Glutamatergic neuron (in vitro differentiated cells): Measurements from ENCODE around the gene ARPC5. TPM values are rescaled to one million over a fixed set of nuclear protein-coding genes. Genes with fewer than 3 reads are reported as not detected.

Experiments
- DNase-seq: peaks from one replicate; pipeline ENCODE4 v3.0.0; 2022
- H3K27ac Mint-ChIP-seq: one replicate; pipeline ENCODE4 v1.8.0; 2020; ENCODE audit warnings: mild to moderate bottlenecking, mixed read lengths, inconsistent platforms; ENCODE audit not compliant: unreplicated experiment
- H3K27me3 Mint-ChIP-seq: one replicate; pipeline ENCODE4 v1.8.0; 2020; ENCODE audit warnings: mild to moderate bottlenecking, moderate library complexity, mixed read lengths, inconsistent platforms; ENCODE audit not compliant: unreplicated experiment
- H3K36me3 Mint-ChIP-seq: one replicate; pipeline ENCODE4 v1.8.0; 2020; ENCODE audit warnings: mild to moderate bottlenecking, mixed read lengths, inconsistent platforms; ENCODE audit not compliant: unreplicated experiment
- H3K4me1 Mint-ChIP-seq: one replicate; pipeline ENCODE4 v1.8.0; 2020; ENCODE audit warnings: mild to moderate bottlenecking, low read depth, mixed read lengths, inconsistent platforms; ENCODE audit not compliant: unreplicated experiment
- H3K4me3 Mint-ChIP-seq: one replicate; pipeline ENCODE4 v1.8.0; 2020; ENCODE audit warnings: mild to moderate bottlenecking, mixed read lengths, inconsistent platforms; ENCODE audit not compliant: unreplicated experiment
- H3K9me3 Mint-ChIP-seq: one replicate; pipeline ENCODE4 v1.8.0; 2020; ENCODE audit warnings: mild to moderate bottlenecking, moderate library complexity, mixed read lengths, inconsistent platforms; ENCODE audit not compliant: unreplicated experiment
- total RNA-seq: library from RNA; stranded (reverse); fragmentation: NEBNext Ultra II Directional; extraction: Animal tissue kit (Norgen Biotek cat#: 25700); gene quantifications from one replicate; pipeline ENCODE4 v1.2.1, GENCODE V29; 2021; ENCODE audit not compliant: unreplicated experiment
- TF ChIP-seq, protein P1 (sequence below): fragments of 200-600 bp; sonication (generic); IDR thresholded peaks from one replicate; pipeline ENCODE4 v1.5.0; 2021; ENCODE audit not compliant: partially characterized antibody, unreplicated experiment

Gene ARPC5
- total RNA-seq, 1 donor from 2014 or later = 92.0 TPM

DNA sequence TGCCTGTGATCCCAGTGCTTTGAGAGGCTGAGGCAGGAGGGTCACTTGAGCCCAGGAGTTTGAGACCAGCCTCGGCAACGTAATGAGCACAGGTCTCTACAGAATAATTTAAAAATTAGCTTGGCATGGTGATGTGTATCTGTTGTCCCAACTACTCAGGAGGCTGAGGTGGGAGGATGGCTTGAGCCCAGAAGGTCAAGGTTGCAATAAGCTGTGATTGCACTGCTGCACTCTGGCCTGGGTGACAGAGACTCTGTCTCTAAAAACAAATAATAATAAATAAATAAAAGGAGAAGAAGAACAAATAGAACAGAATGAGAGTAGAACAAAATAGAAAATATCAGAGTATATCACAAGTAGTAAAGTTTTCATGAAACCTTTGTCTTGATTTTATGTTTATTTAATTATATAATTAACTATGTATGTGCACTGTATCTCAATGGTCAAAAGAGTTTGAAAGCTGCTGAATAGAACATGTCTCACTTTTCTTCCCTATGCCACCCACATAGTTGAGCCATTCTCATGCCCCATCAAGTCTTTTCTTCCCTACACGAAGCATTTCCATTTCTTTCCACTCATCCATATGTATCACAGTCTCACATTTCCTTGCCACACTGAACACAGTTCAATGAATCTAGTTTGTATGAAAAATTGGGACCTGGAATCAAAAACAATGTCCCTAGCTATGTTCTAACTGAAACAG lies 40.5 kb upstream of the ARPC5 start:
- H3K27ac Mint-ChIP-seq = no peak overlapping the region
- no peak for DNase-seq
- H3K9me3 Mint-ChIP-seq = no peaks in the 10 kb centered on the region
- TF ChIP-seq, protein P1, sequence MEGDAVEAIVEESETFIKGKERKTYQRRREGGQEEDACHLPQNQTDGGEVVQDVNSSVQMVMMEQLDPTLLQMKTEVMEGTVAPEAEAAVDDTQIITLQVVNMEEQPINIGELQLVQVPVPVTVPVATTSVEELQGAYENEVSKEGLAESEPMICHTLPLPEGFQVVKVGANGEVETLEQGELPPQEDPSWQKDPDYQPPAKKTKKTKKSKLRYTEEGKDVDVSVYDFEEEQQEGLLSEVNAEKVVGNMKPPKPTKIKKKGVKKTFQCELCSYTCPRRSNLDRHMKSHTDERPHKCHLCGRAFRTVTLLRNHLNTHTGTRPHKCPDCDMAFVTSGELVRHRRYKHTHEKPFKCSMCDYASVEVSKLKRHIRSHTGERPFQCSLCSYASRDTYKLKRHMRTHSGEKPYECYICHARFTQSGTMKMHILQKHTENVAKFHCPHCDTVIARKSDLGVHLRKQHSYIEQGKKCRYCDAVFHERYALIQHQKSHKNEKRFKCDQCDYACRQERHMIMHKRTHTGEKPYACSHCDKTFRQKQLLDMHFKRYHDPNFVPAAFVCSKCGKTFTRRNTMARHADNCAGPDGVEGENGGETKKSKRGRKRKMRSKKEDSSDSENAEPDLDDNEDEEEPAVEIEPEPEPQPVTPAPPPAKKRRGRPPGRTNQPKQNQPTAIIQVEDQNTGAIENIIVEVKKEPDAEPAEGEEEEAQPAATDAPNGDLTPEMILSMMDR = no peak
- H3K4me1 Mint-ChIP-seq = no peaks in the 10 kb centered on the region
- no peak overlapping the region for H3K4me3 Mint-ChIP-seq
- H3K27me3 Mint-ChIP-seq = peaks cover 2% of the 10 kb centered on the region
- H3K36me3 Mint-ChIP-seq = peaks cover 5% of the 10 kb centered on the region

DNA sequence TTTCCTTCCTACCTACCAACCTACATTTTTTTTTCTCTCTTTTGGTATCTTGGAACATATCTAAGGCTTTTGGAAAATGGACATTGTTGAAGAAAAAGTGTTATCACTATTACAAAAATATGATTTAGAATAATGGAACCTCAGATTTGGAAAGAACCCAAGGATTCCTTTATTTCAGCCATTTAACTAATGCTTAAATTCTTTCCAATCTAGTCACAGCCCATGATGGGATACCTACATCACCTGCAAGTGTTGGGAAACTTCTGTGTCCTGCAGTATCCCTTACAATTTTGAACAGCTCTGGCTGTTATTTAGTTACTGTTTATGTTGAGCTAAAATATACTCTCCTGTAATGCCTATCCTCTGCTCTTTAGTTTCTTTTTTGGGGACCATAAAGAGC lies 39.8 kb upstream of the ARPC5 start:
- TF ChIP-seq, protein P1 = no peak
- H3K27me3 Mint-ChIP-seq = peaks cover 2% of the 10 kb centered on the region
- no peaks in the 10 kb centered on the region for H3K9me3 Mint-ChIP-seq
- no peaks in the 10 kb centered on the region for H3K4me1 Mint-ChIP-seq
- peaks cover 10% of the 10 kb centered on the region for H3K36me3 Mint-ChIP-seq
- no peak overlapping the region for H3K27ac Mint-ChIP-seq
- H3K4me3 Mint-ChIP-seq = no peak overlapping the region
- DNase-seq = no peak

DNA sequence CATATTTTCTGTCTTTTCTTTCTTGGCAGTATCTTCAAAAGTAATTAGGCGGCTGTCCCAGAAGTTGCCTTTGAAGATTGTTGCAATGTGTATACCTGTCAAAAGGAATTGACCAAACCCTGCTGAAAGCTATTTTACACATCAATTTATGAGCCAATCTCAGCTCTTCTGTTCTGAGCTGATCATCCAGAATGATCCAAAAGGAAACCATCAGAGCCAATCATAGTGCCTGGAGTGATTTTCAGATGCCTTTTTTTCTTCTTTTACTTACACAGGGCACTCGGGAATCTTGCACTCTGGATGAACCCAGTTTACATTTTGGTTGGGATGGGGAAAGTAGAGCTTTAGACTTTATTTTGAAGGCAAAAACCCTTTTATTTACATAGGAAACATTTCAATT lies 39.3 kb upstream of the ARPC5 start:
- H3K4me3 Mint-ChIP-seq = no peak overlapping the region

DNA sequence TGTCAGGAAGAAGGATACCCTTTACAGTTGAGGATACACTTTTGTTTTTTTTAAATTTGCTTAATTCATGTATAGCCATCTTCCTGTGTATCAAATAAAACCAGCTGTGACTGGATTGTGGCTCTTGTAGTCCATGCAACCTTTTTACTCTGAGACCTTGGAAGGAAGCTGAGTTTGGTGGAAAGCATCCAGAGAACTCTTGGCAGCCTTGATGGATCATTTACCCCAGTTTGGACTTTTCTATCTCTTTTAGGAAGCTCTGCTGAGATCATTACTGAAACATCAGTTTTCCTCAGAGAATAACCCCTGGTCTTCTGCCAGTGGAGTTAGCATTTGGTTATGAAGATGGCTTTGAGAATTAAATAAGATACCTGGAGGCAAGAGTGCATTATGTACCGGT lies 38.8 kb upstream of the ARPC5 start:
- Mint-ChIP-seq H3K4me3 (no peak overlapping the region), H3K4me1 (no peaks in the 10 kb centered on the region), H3K27me3 (peaks cover 2% of the 10 kb centered on the region), H3K27ac (no peak overlapping the region), H3K9me3 (no peaks in the 10 kb centered on the region), H3K36me3 (peaks cover 15% of the 10 kb centered on the region)
- DNase-seq = no peak
- TF ChIP-seq, protein P1 = no peak

More for the DNA sequence above, 39.3 kb upstream of the ARPC5 start:
- TF ChIP-seq, protein P1 = no peak
- Mint-ChIP-seq H3K27me3 (peaks cover 2% of the 10 kb centered on the region), H3K36me3 (peaks cover 11% of the 10 kb centered on the region), H3K4me1 (no peaks in the 10 kb centered on the region), H3K27ac (no peak overlapping the region), H3K9me3 (no peaks in the 10 kb centered on the region)
- no peak for DNase-seq

DNA sequence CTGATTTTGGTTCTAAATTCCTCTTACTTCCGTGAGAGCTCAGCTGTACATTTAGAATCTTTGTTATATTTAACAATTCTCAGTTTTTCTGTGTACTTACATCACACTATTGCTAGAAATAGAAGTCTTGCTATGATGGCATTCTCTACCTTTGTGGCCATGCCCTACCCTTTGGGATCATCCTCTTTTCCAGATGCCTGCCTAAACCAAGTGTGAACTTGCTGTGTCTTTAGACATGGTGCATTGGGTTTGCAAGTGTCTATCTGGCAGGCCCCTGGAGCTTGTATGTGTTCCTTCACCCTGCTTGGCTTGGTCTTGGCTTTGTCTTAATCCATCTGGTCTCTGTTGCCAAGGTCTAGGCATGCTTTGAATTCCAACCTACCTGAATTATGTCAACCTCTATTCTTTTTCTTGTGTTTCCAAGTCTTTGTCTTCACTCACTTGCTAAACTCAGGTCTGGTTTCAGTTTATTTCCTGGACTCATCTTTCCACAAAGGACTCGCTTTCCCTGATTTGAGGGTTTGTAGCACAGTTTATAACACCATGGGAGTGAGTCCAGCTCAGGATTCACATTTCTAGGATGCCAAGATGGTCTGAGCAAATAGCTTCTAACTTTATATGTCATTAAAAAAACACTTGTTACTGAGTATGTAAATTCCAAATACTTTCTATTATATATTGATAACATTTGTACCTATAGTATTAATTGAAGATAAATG lies 38.2 kb upstream of the ARPC5 start:
- Mint-ChIP-seq H3K36me3 (peaks cover 16% of the 10 kb centered on the region), H3K4me3 (no peak overlapping the region), H3K4me1 (no peaks in the 10 kb centered on the region), H3K27ac (no peak overlapping the region), H3K9me3 (no peaks in the 10 kb centered on the region), H3K27me3 (peaks cover 2% of the 10 kb centered on the region)
- TF ChIP-seq, protein P1 = no peak
- DNase-seq = no peak
